Measurements from ENCODE around the gene TMEM101.

GRCh38 chr17:43983196-43983514 lies 31.6 kb downstream of the TMEM101 start:
- no peak for TF ChIP-seq CTCF (IDR thresholded peaks at IDR 0.05 in 2 of 3, conservative IDR thresholded peaks at IDR 0.05 in 1 of 3; ENCODE audit: control insufficient read depth in 2 of 3, extremely low read depth in 1 of 3, insufficient read depth in 1 of 3, low read depth in 3 of 3, low read length in 3 of 3)
- TF ChIP-seq NRF1 (conservative IDR thresholded peaks at IDR 0.05; ENCODE audit: low read depth, low read length) = no peak
- no peak for TF ChIP-seq IKZF1 (conservative IDR thresholded peaks at IDR 0.05)
- no peak for TF ChIP-seq NFXL1 (IDR thresholded peaks at IDR 0.05; ENCODE audit: borderline replicate concordance)
- no peak for TF ChIP-seq POLR2A (IDR thresholded peaks at IDR 0.05; ENCODE audit: low read depth, low read length)
- TF ChIP-seq JUND (IDR thresholded peaks at IDR 0.05; ENCODE audit: low read depth, low read length) = no peak
- TF ChIP-seq MYC (IDR thresholded peaks at IDR 0.05; ENCODE audit: insufficient read depth, insufficient read length, insufficient replicate concordance, low read length, severe bottlenecking) = no peak
- no peak for TF ChIP-seq MTA2 (IDR thresholded peaks at IDR 0.05; ENCODE audit: low read depth)
- TF ChIP-seq CHD2 (IDR thresholded peaks at IDR 0.05; ENCODE audit: borderline replicate concordance, low read depth, low read length) = no peak
- no peak for TF ChIP-seq POLR2AphosphoS5 (IDR thresholded peaks at IDR 0.05; ENCODE audit: low read length)
- no peak for TF ChIP-seq USF1 (IDR thresholded peaks at IDR 0.05; ENCODE audit: borderline replicate concordance, extremely low read length, insufficient read depth, low read depth, low read length)
- TF ChIP-seq SUPT20H (IDR thresholded peaks at IDR 0.05; ENCODE audit: borderline replicate concordance, control insufficient read depth, low read depth, low read length) = no peak
- TF ChIP-seq ATF2 (IDR thresholded peaks at IDR 0.05; ENCODE audit: low read length) = no peak
